Sigmoid colon (tissue), 4 donors: ENCODE data around the gene GAB2.

Experiments
- EP300 ChIP-seq, 4 donors: sonication (generic); formaldehyde crosslinking; IDR thresholded peaks; one replicate each; pipeline ENCODE4 v1.6.1; 2017; ENCODE audit warnings: antibody characterized with exemption in 4 of 4
- POLR2A ChIP-seq, 2 donors: fragments of 450-650 bp; IDR thresholded peaks; one replicate each; pipeline ENCODE4 v1.6.1; 2016; ENCODE audit warnings: antibody characterized with exemption in 2 of 2, mild to moderate bottlenecking in 2 of 2, moderate library complexity in 2 of 2
- POLR2AphosphoS5 ChIP-seq, 4 donors: sonication (generic); formaldehyde crosslinking; IDR thresholded peaks; one replicate each; pipeline ENCODE4 v1.6.1; 2017; ENCODE audit warnings: antibody characterized with exemption in 4 of 4
- TF ChIP-seq, protein P1 (sequence below), 4 experiments: fragments of 450-650 bp in 3 of 4; fragments of 200-600 bp in 1 of 4; IDR thresholded peaks; one replicate each; pipeline ENCODE4 v1.5.1; 2016 to 2019; ENCODE audit warnings: antibody characterized with exemption in 4 of 4, mild to moderate bottlenecking in 3 of 4, moderate library complexity in 2 of 4

DNA sequence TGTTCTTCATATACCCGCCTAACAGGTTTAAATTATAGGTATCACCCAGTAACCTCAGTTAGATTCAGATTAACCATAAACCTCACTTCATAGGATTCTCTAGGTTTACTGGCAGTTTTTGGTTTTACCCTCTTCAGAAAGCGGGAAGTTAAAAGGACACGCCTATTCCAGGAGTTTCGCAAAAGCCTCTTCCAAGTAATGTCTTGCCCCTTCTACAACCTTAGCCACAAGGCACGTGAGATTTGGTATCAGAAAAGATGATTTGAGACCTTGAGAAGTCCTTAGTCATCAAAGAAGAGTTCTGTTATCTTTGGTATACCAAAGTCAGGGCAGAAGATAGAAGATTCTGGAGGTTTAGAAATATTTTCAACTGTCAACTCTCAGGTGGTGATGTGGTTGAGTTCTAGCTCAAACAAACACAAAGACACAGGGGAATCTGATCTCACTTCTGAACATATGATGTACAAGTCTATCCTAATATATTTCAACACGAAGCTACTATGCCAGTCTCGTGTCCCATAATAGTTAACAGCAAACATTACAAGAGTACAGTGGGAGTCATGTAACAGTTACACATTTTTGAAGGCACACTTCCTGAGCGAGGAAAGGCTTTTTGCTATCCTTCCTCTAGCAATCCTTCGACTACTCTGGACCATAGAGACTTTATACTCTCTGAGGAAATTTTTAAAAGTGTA is 125.4 kb downstream of the GAB2 start:
- TF ChIP-seq POLR2A (IDR thresholded peaks at IDR 0.05) = no peak
- TF ChIP-seq, protein P1, sequence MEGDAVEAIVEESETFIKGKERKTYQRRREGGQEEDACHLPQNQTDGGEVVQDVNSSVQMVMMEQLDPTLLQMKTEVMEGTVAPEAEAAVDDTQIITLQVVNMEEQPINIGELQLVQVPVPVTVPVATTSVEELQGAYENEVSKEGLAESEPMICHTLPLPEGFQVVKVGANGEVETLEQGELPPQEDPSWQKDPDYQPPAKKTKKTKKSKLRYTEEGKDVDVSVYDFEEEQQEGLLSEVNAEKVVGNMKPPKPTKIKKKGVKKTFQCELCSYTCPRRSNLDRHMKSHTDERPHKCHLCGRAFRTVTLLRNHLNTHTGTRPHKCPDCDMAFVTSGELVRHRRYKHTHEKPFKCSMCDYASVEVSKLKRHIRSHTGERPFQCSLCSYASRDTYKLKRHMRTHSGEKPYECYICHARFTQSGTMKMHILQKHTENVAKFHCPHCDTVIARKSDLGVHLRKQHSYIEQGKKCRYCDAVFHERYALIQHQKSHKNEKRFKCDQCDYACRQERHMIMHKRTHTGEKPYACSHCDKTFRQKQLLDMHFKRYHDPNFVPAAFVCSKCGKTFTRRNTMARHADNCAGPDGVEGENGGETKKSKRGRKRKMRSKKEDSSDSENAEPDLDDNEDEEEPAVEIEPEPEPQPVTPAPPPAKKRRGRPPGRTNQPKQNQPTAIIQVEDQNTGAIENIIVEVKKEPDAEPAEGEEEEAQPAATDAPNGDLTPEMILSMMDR (IDR thresholded peaks at IDR 0.05) = no peak
- no peak for TF ChIP-seq EP300 (IDR thresholded peaks at IDR 0.05)
- no peak for TF ChIP-seq POLR2AphosphoS5 (IDR thresholded peaks at IDR 0.05)
